Right lobe of liver (tissue), 6 donors: ENCODE data around the gene ZNF493. TPM values are rescaled to one million over a fixed set of nuclear protein-coding genes. Genes with fewer than 3 reads are reported as not detected.

ENCODE experiments used
- ATAC-seq, 4 donors: fragments of 200-7000 bp; cut with Tn5 transposase; one replicate each; pipeline ENCODE4 v1.9.1; 2020; ENCODE audit warnings: mild to moderate bottlenecking in 4 of 4, moderate library complexity in 4 of 4
- DNase-seq, 3 donors: peaks; one replicate each; pipeline ENCODE4 v3.0.0-alpha.2; 2020
- H3K27ac ChIP-seq, 3 donors: fragments of 200-600 bp; one replicate each; pipeline ENCODE4 v1.8.0; 2022
- H3K27me3 ChIP-seq, 2 donors: fragments of 200-600 bp; one replicate each; pipeline ENCODE4 v1.8.0; 2022
- H3K36me3 ChIP-seq, 4 donors: fragments of 200-600 bp; sonication (generic) in 1 of 4; one replicate each; pipeline versions ENCODE4 v1.5.1 to v1.8.0; 2017 to 2022; ENCODE audit warnings: control low read depth in 1 of 4
- H3K4me1 ChIP-seq, 4 donors: fragments of 200-600 bp; sonication (generic) in 1 of 4; one replicate each; pipeline versions ENCODE4 v1.5.1 to v1.8.0; 2017 to 2022; ENCODE audit warnings: control low read depth in 1 of 4
- H3K4me3 ChIP-seq, 3 donors: fragments of 200-600 bp; one replicate each; pipeline ENCODE4 v1.8.0; 2022
- H3K9me3 ChIP-seq, 4 donors: fragments of 200-600 bp; sonication (generic) in 1 of 4; one replicate each; pipeline versions ENCODE4 v1.5.1 to v1.8.0; 2017 to 2022; ENCODE audit warnings: control low read depth in 1 of 4
- POLR2A ChIP-seq: fragments of 450-650 bp; IDR thresholded peaks from one replicate; pipeline ENCODE4 v1.6.1; 2017; ENCODE audit warnings: antibody characterized with exemption, mild to moderate bottlenecking
- WGBS: methylation state at CpG from one replicate; pipeline ENCODE4 v1.1.6; 2018; ENCODE audit warnings: low coverage, low lambda C conversion rate; ENCODE audit not compliant: insufficient coverage; ENCODE audit errors: missing lambda C conversion rate; 5-methylcytosine and 5-hydroxymethylcytosine counted together
- intact Hi-C, 2 donors: fragments of 100-400 bp; cut with DNase I; formaldehyde crosslinking; loops; one replicate each; pipeline versions ENCODE4 v1.11.2 to v1.14.1; 2022
- long read RNA-seq: library from polyadenylated mRNA; unstranded; transcript quantifications from one replicate; pipeline ENCODE4 v2.0.0, GENCODE V29; 2019
- total RNA-seq, 6 experiments: library from RNA; depleted of rRNA in 2 of 6; stranded (reverse); fragments of >200 nt in 2 of 6; fragmentation: NEBNext Ultra II Directional in 3 of 6; extraction: Animal tissue kit (Norgen Biotek cat#: 25700) in 3 of 6; gene quantifications; one replicate each; pipeline versions ENCODE4 v1.1.0 to v1.2.4, GENCODE V29; 2016 to 2023
- TF ChIP-seq, protein P1 (sequence below), 4 donors: fragments of 200-600 bp in 3 of 4; fragments of 450-650 bp in 1 of 4; IDR thresholded peaks; one replicate each; pipeline versions ENCODE4 v1.5.1 to v1.8.0; 2016 to 2022; ENCODE audit warnings: antibody characterized with exemption in 4 of 4, mild to moderate bottlenecking in 2 of 4
- donor health status: DM: no; HTN: yes; CAD: no.
- donor health status: DM: no; HTN: no; CAD: no.
- donor health status: DM: no; HTN: no; CAD: no.
- donor health status: DM: no; HTN: yes; CAD: no.
- donor health status: DM: no; HTN: yes; CAD: no.

ZNF493 gene
- 1 to 10 TPM; 5.9 to 9.3 (median 6.8) TPM for total RNA-seq
- long read RNA-seq = 0 reads

DNA sequence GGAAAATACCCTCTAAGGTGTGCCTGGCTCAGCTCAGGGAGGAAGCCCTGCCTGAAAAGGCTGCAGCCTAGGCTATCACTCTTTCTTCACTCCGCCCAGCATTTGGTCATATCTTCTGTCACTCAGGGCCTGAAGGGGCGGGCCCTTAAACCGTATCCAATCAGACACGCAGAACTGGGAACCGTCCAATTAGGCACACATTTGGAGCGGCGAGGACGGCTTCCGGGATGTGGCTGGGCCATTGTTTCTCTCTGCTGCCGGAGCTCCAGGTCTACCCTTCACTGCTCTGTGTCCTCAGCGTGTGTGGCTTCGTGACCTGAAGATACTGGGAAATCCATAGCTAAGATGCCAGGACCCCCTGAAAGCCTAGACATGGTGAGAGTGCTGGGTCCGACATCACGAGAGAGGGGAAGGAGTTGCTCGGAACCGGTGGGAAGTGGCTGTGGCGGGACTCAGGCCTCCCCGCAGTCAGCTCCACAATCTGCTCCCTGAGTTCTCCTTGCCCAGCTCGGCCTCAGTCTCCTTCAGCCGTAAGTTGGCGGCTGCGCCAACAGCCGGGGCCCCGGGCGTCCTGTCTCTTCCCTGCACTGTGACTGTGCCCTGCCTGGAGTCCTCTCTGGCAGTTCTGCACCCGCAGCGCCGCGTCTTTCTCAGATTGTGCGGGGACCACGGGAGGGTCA is at the start of gene ZNF493:
Gene ZNF493, plus strand, starts transcription at position 241 of the 680 bp plus-strand sequence. Its CDS starts 105 bp downstream, at position 346.
- no peaks in the 10 kb centered on the region for H3K27me3 ChIP-seq
- DNase-seq (peak; percentile 89 to 95 (median 92)), ATAC-seq (peak; percentile 100)
- WGBS = 1% methylated on average over 29 of the region's 31 CpGs
- H3K4me3 ChIP-seq = peak within 1 kb of the TSS; percentile 83 to 92 (median 86)
- TF ChIP-seq POLR2A = peak; percentile 63
- TF ChIP-seq, protein P1, sequence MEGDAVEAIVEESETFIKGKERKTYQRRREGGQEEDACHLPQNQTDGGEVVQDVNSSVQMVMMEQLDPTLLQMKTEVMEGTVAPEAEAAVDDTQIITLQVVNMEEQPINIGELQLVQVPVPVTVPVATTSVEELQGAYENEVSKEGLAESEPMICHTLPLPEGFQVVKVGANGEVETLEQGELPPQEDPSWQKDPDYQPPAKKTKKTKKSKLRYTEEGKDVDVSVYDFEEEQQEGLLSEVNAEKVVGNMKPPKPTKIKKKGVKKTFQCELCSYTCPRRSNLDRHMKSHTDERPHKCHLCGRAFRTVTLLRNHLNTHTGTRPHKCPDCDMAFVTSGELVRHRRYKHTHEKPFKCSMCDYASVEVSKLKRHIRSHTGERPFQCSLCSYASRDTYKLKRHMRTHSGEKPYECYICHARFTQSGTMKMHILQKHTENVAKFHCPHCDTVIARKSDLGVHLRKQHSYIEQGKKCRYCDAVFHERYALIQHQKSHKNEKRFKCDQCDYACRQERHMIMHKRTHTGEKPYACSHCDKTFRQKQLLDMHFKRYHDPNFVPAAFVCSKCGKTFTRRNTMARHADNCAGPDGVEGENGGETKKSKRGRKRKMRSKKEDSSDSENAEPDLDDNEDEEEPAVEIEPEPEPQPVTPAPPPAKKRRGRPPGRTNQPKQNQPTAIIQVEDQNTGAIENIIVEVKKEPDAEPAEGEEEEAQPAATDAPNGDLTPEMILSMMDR (IDR thresholded peaks at IDR 0.05) = no peak
- H3K27ac ChIP-seq = peak within 1 kb of the TSS; percentile 41 to 56 (median 47)
- H3K4me1 ChIP-seq = peaks cover 0 to 7% (median 0%) of the 10 kb centered on the region in 4 donors
- intact Hi-C loops = no loop called here
- H3K9me3 ChIP-seq = peaks cover 0 to 2% (median 0%) of the 10 kb centered on the region in 4 donors
- H3K36me3 ChIP-seq = no peaks in the 10 kb centered on the region

DNA sequence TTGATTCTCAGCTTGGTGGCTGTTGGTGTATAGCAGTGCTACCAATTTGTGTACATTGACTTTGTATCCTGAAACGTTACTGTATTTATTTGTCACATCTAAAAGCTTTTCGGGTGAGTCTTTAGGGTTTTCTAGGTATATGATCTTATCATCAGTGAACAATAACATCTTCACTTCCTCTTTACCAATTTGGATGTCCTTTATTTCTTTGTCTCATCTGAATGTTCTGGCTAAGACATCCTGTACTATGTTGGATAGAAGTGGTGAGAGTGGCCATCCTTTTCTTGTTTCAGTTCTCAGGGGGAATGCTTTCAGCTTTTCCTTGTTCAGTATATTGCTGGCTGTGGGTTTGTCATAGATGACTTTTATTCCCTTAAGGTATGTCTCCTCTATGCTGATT is 44.1 kb upstream of the ZNF493 start:
- TF ChIP-seq, protein P1 (IDR thresholded peaks at IDR 0.05) = no peak
- TF ChIP-seq POLR2A = no peak
- WGBS = 9% methylated on average over 2 of the region's 2 CpGs
- Histone ChIP-seq H3K27me3 (no peaks in the 10 kb centered on the region), H3K4me3 (no peak overlapping the region), H3K36me3 (no peaks in the 10 kb centered on the region), H3K9me3 (peaks cover 0 to 3% (median 0%) of the 10 kb centered on the region in 4 donors), H3K27ac (no peak overlapping the region), H3K4me1 (no peaks in the 10 kb centered on the region)
- ATAC-seq = no peak
- intact Hi-C loops = no loop called here
- DNase-seq = no peak

DNA sequence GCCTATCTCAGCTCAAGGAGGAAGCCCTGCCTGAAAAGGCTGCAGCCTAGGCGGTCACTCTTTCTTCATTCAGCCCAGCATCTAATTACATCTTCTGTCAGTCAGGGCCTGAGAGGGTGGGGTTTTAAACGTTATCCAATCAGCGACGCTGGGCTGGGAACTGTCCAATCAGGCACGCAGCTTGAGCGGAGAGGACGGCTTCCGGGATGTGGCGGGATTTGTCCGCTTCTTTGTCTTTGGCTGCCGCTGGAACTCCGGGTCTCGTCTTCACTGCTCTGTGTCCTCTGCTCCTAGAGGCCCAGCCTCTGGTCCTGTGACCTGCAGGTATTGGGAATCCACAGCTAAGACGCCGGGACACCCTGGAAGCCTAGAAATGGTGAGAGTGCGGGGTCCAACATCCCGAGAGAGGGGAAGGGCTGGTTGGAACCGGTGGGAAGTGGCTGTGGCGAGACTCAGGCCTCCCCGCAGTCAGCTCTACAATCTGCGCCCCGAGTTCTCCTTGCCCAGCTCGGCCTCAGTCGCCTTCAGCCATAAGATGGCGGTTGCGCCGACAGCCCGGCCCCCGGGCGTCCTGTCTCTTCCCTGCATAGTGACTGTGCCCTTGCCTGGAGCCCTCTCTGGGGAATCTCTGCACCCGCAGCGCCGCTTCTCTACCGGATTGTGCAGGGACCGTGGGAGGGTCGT is 38.0 kb upstream of the ZNF493 start, which contains the start of gene ZNF738:
Gene ZNF738, plus strand, starts transcription at position 233 of the 684 bp plus-strand sequence. Its CDS starts 141 bp downstream, at position 374.
- no peaks in the 10 kb centered on the region for H3K27me3 ChIP-seq
- WGBS = 4% methylated on average over 5 of the region's 36 CpGs
- intact Hi-C loops = no loop called here
- H3K9me3 ChIP-seq = no peaks in the 10 kb centered on the region
- no peaks in the 10 kb centered on the region for H3K4me1 ChIP-seq
- peak within 1 kb of the TSS; percentile 40 to 54 (median 46) for H3K4me3 ChIP-seq
- ATAC-seq = peak; percentile 93 to 98 (median 98)
- DNase-seq = peak; percentile 79 to 83 (median 80)
- peak within 1 kb of the TSS in 1 of 3 donors; percentile 69 for H3K27ac ChIP-seq
- no peak for TF ChIP-seq POLR2A
- TF ChIP-seq, protein P1 (IDR thresholded peaks at IDR 0.05) = no peak
- H3K36me3 ChIP-seq = no peaks in the 10 kb centered on the region

DNA sequence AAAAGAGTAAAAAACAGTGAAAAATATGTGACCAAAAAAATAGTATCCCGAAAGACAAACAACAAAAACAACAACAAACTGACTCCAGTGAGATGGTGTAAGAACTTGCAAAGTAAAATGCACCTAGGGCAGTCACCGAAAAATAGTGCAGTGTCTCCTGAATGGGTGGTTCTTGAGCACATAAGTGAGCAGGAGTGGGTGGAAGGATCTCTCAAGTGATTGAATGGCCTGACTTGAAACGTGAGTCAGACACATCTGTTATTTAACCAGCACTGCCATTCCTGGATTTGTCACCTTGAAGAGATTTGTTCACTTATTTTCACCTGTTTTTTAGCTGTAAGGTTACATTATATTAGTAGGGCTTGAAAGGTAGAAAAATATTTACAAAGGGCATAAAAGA is 34.6 kb upstream of the ZNF493 start:
- no peaks in the 10 kb centered on the region for H3K27me3 ChIP-seq
- ATAC-seq (no peak), DNase-seq (no peak)
- WGBS = 73% methylated on average over 3 of the region's 3 CpGs
- no peaks in the 10 kb centered on the region for H3K9me3 ChIP-seq
- intact Hi-C loops = no loop called here
- no peak overlapping the region for H3K4me3 ChIP-seq
- H3K4me1 ChIP-seq = no peaks in the 10 kb centered on the region
- no peaks in the 10 kb centered on the region for H3K36me3 ChIP-seq
- H3K27ac ChIP-seq = no peak overlapping the region
- no peak for TF ChIP-seq POLR2A
- TF ChIP-seq, protein P1 (IDR thresholded peaks at IDR 0.05) = no peak
